K562 (cell line): ENCODE data around the gene KBTBD2. TPM values are rescaled to one million over a fixed set of nuclear protein-coding genes. Genes with fewer than 3 reads are reported as not detected.

ENCODE experiments used
- CBX8 ChIP-seq: fragments of 200-600 bp; sonication (generic); IDR thresholded peaks from 2 replicates; pipeline ENCODE4 v1.6.1; 2012; ENCODE audit warnings: borderline replicate concordance, mixed run types, low read depth, mild to moderate bottlenecking, moderate library complexity, mixed read lengths, low read length, control low read depth, inconsistent platforms; ENCODE audit not compliant: poor library complexity, severe bottlenecking; ENCODE audit errors: extremely low read depth
- CHD1 ChIP-seq: fragments of 200-600 bp; sonication (generic); IDR thresholded peaks from one replicate; pipeline ENCODE4 v1.6.1; 2012; ENCODE audit warnings: mild to moderate bottlenecking, moderate library complexity, low read length, inconsistent platforms
- CREB1 ChIP-seq, 2 experiments: sonication (generic) in 1 of 2; formaldehyde crosslinking in 1 of 2; IDR thresholded peaks; 2 replicates each; pipeline versions ENCODE4 v1.6.1 to v1.8.0; 2012 to 2022; ENCODE audit warnings: inconsistent platforms in 1 of 2, mild to moderate bottlenecking in 1 of 2, missing genetic modification reagents in 1 of 2, moderate library complexity in 1 of 2
- KLF16 ChIP-seq: IDR thresholded peaks from 2 replicates; pipeline ENCODE4 v1.6.1; 2016; ENCODE audit warnings: antibody characterized with exemption
- MAFK ChIP-seq: IDR thresholded peaks from 2 replicates; pipeline ENCODE4 v1.6.1; 2011; ENCODE audit warnings: low read length, improper control_type of control experiment
- MEF2A ChIP-seq: IDR thresholded peaks from 2 replicates; pipeline ENCODE4 v1.6.1; 2011; ENCODE audit warnings: low read depth, mild to moderate bottlenecking, low read length, moderate library complexity; ENCODE audit not compliant: control insufficient read depth
- NCOA1 ChIP-seq: fragments of 450-650 bp; IDR thresholded peaks from 2 replicates; pipeline ENCODE4 v1.6.1; 2016; ENCODE audit warnings: low read depth
- PHF21A ChIP-seq: fragments of 450-650 bp; IDR thresholded peaks from 2 replicates; pipeline ENCODE4 v1.6.1; 2017; ENCODE audit warnings: low read depth, borderline replicate concordance
- POU5F1 ChIP-seq: fragments of 150-350 bp; IDR thresholded peaks from 2 replicates; pipeline ENCODE4 v1.6.1; 2014; ENCODE audit warnings: borderline replicate concordance, low read length, low read depth, mild to moderate bottlenecking; ENCODE audit not compliant: partially characterized antibody
- RBM34 ChIP-seq: fragments of 200-400 bp; formaldehyde crosslinking; IDR thresholded peaks from 2 replicates; pipeline ENCODE4 v1.6.1; 2018; ENCODE audit warnings: low read length, borderline replicate concordance; ENCODE audit not compliant: insufficient read depth
- RFX7 ChIP-seq: fragments of 250-450 bp; sonication (Bioruptor Pico); IDR thresholded peaks from 2 replicates; pipeline ENCODE4 v1.5.1; 2021; ENCODE audit warnings: mild to moderate bottlenecking
- SAFB2 ChIP-seq: fragments of 200-400 bp; formaldehyde crosslinking; IDR thresholded peaks from 2 replicates; pipeline ENCODE4 v1.6.1; 2018; ENCODE audit warnings: borderline replicate concordance, low read length, low read depth, moderate library complexity; ENCODE audit not compliant: severe bottlenecking
- STAG1 ChIP-seq: sonication (generic); formaldehyde crosslinking; IDR thresholded peaks from 2 replicates; pipeline ENCODE4 v1.5.0; 2020; ENCODE audit warnings: missing genetic modification reagents, borderline replicate concordance
- YBX1 ChIP-seq: fragments of 450-650 bp; IDR thresholded peaks from 2 replicates; pipeline ENCODE4 v1.7.1; 2016; ENCODE audit warnings: mild to moderate bottlenecking
- ZBED1 ChIP-seq: IDR thresholded peaks from 2 replicates; pipeline ENCODE4 v1.6.1; 2014
- ZBTB8A ChIP-seq: fragments of 450-650 bp; IDR thresholded peaks from 2 replicates; pipeline ENCODE4 v1.6.1; 2018; ENCODE audit warnings: mild to moderate bottlenecking, moderate library complexity; ENCODE audit not compliant: partially characterized antibody
- ZFP36 ChIP-seq: fragments of 150-350 bp; IDR thresholded peaks from 2 replicates; pipeline ENCODE4 v1.6.1; 2018; ENCODE audit warnings: low read length, low read depth; ENCODE audit not compliant: partially characterized antibody
- ZNF507 ChIP-seq: conservative IDR thresholded peaks from 2 replicates; pipeline ENCODE4 v1.6.1; 2017; ENCODE audit warnings: missing genetic modification characterization, missing compliant biosample characterization
- polyA plus RNA-seq, 8 experiments: library from polyadenylated mRNA; depleted of rRNA in 4 of 8; stranded (reverse) in 5 of 8; unstranded in 3 of 8; fragments of >200 nt; fragmentation: Nextera tagmentation in 2 of 8; fragmentation: Illumina TruSeq in 1 of 8; extraction: Ambion mirVana in 2 of 8; extraction: Trizol in 1 of 8; gene quantifications; 2 replicates each; pipeline versions ENCODE4 v1.2.1 to v1.2.3, GENCODE V29; 2011 to 2014; ENCODE audit warnings: inconsistent platforms in 1 of 8, missing spikeins in 1 of 8
- total RNA-seq, 7 experiments: library from RNA; depleted of rRNA in 6 of 7; stranded (reverse); fragments of >200 nt in 6 of 7; fragmentation: Illumina TruSeq in 2 of 7; extraction: Trizol in 2 of 7; gene quantifications; 2 replicates each; pipeline versions ENCODE4 v1.2.1 to v1.2.3, GENCODE V29; 2011 to 2021; ENCODE audit warnings: low replicate concordance in 1 of 7
- TF ChIP-seq, protein P1 (sequence below): fragments of 250-450 bp; sonication (Bioruptor Pico); IDR thresholded peaks from 2 replicates; pipeline ENCODE4 v1.4.0; 2020; ENCODE audit warnings: borderline replicate concordance
- TF ChIP-seq, protein P2 (sequence below), 2 experiments: IDR thresholded peaks; 2 replicates each; pipeline ENCODE4 v1.6.1; 2011; ENCODE audit warnings: borderline replicate concordance in 1 of 2, control low read depth in 1 of 2, low read depth in 1 of 2, low read length in 1 of 2, mild to moderate bottlenecking in 1 of 2, mixed read lengths in 1 of 2, moderate library complexity in 1 of 2; ENCODE audit not compliant: insufficient read depth in 1 of 2, insufficient read length in 1 of 2, poor library complexity in 1 of 2, severe bottlenecking in 1 of 2; ENCODE audit errors: extremely low read depth in 1 of 2
- TF ChIP-seq, protein P3 (sequence below): fragments of 450-650 bp; IDR thresholded peaks from 2 replicates; pipeline ENCODE4 v1.6.1; 2017; ENCODE audit warnings: antibody characterized with exemption
- TF ChIP-seq, protein P4 (sequence below): IDR thresholded peaks from 3 replicates; pipeline ENCODE4 v1.6.1; 2011; ENCODE audit warnings: borderline replicate concordance, mild to moderate bottlenecking; ENCODE audit not compliant: insufficient read length, insufficient read depth

KBTBD2 gene
- total and polyA plus RNA-seq, 9 of the 15 experiments (the other 6 are each of a cell fraction or from before 2014, with no cell fraction given): 22.8 to 62.2 (median 30.8) TPM

DNA sequence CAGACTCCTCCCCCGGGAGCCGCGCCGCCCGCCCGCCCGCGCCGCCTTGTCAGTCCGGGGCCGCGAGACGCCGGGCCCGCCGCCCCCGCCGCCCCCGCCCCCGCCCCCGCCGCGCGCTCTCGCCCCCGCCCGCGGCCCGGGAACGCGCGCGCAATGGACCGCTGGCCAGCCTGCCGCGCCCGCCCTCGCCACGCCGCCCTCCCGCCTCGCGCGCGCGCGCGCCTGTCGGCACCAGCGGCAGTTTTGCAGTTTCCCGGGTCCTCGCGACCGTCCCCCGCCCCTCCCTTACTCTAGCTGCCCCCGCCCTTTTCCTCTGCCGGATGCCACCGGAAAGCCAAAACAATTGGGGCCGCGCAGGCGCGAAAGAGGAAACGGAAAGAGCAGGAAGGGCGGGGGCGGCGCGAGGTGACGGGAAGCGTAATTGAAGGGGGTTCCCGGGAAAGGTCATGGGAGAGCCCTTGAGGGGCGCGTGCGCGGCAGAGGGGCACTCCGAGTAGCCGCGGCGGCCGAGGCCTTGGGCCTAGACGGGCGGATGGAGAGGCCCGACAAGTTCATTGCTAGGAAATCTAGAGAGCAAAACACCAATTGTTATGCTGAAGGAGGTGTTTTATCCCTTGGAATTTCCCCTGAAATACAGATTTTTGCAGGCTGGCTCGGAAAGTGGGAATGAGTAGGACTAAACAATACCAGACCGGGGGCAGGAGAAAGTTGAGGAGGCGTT lies 400 bp upstream of the KBTBD2 start (continued):
- TF ChIP-seq CBX8 (no peak), YBX1 (no peak), KLF16 (no peak), CHD1 (no peak), ZFP36 (no peak), MAFK (no peak), POU5F1 (no peak), MEF2A (no peak), ZBED1 (no peak), ZNF507 (tag) (no peak), STAG1 (CRISPR knock-in tag) (no peak), CREB1 (IDR thresholded peaks at IDR 0.05) (peak; percentile 28), CREB1 (CRISPR knock-in tag; IDR thresholded peaks at IDR 0.05) (peak; percentile 32; the same call in 1 of the 2 replicates), PHF21A (no peak), RFX7 (CRISPR knock-in tag) (no peak), ZBTB8A (no peak), SAFB2 (no peak), NCOA1 (peak; percentile 50; the same call in 1 of the 2 replicates), RBM34 (no peak)
- TF ChIP-seq, protein P1, sequence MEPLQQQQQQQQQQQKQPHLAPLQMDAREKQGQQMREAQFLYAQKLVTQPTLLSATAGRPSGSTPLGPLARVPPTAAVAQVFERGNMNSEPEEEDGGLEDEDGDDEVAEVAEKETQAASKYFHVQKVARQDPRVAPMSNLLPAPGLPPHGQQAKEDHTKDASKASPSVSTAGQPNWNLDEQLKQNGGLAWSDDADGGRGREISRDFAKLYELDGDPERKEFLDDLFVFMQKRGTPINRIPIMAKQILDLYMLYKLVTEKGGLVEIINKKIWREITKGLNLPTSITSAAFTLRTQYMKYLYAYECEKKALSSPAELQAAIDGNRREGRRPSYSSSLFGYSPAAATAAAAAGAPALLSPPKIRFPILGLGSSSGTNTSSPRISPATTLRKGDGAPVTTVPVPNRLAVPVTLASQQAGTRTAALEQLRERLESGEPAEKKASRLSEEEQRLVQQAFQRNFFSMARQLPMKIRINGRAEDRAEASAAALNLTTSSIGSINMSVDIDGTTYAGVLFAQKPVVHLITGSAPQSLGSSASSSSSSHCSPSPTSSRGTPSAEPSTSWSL: no peak
- TF ChIP-seq, protein P2, sequence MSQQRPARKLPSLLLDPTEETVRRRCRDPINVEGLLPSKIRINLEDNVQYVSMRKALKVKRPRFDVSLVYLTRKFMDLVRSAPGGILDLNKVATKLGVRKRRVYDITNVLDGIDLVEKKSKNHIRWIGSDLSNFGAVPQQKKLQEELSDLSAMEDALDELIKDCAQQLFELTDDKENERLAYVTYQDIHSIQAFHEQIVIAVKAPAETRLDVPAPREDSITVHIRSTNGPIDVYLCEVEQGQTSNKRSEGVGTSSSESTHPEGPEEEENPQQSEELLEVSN (IDR thresholded peaks at IDR 0.05; ENCODE audit: borderline replicate concordance in 1 of 2, extremely low read depth in 1 of 2, insufficient read depth in 1 of 2, insufficient read length in 1 of 2, low read depth in 1 of 2, low read length in 1 of 2, poor library complexity in 1 of 2, severe bottlenecking in 1 of 2): peak; percentile 28 to 63
- TF ChIP-seq, protein P3, sequence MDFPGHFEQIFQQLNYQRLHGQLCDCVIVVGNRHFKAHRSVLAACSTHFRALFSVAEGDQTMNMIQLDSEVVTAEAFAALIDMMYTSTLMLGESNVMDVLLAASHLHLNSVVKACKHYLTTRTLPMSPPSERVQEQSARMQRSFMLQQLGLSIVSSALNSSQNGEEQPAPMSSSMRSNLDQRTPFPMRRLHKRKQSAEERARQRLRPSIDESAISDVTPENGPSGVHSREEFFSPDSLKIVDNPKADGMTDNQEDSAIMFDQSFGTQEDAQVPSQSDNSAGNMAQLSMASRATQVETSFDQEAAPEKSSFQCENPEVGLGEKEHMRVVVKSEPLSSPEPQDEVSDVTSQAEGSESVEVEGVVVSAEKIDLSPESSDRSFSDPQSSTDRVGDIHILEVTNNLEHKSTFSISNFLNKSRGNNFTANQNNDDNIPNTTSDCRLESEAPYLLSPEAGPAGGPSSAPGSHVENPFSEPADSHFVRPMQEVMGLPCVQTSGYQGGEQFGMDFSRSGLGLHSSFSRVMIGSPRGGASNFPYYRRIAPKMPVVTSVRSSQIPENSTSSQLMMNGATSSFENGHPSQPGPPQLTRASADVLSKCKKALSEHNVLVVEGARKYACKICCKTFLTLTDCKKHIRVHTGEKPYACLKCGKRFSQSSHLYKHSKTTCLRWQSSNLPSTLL: no peak
- TF ChIP-seq, protein P4, sequence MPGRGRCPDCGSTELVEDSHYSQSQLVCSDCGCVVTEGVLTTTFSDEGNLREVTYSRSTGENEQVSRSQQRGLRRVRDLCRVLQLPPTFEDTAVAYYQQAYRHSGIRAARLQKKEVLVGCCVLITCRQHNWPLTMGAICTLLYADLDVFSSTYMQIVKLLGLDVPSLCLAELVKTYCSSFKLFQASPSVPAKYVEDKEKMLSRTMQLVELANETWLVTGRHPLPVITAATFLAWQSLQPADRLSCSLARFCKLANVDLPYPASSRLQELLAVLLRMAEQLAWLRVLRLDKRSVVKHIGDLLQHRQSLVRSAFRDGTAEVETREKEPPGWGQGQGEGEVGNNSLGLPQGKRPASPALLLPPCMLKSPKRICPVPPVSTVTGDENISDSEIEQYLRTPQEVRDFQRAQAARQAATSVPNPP: no peak
